OCI-M1 (cell line): ENCODE results near the gene BCO1.

ENCODE experiments used
- DNase-seq: peaks from one replicate; lab custom pipeline; 2025; lab: John Stamatoyannopoulos, UW

BCO1 gene

GRCh38 chr16:81238296-81239011, at the start of gene BCO1:
BCO1 (plus strand) TSS chr16:81238689; CDS start chr16:81238909, 220 bp downstream.
- DNase-seq: peak; percentile 62

GRCh38 chr16:81189100-81189664, 49.3 kb upstream of the BCO1 start:
- DNase-seq: peak; percentile 86

GRCh38 chr16:81190667-81191066, 47.8 kb upstream of the BCO1 start:
- peak; percentile 34 for DNase-seq

GRCh38 chr16:81195885-81196534, 42.5 kb upstream of the BCO1 start:
- DNase-seq: no peak

GRCh38 chr16:81198635-81199034, 39.9 kb upstream of the BCO1 start:
- DNase-seq: peak; percentile 35

GRCh38 chr16:81201267-81201666, 37.2 kb upstream of the BCO1 start:
- DNase-seq: no peak

- peak; percentile 72 for DNase-seq
Observed at GRCh38 chr16:81204798-81205680, 33.5 kb upstream of the BCO1 start.

GRCh38 chr16:81207076-81207475, 31.4 kb upstream of the BCO1 start:
- no peak for DNase-seq

GRCh38 chr16:81210807-81211206, 27.7 kb upstream of the BCO1 start:
- no peak for DNase-seq

- no peak for DNase-seq
Observed at GRCh38 chr16:81212830-81213465, 25.5 kb upstream of the BCO1 start.

- peak; percentile 32 for DNase-seq
Observed at GRCh38 chr16:81214745-81215166, 23.7 kb upstream of the BCO1 start.

- no peak for DNase-seq
Observed at GRCh38 chr16:81216114-81216513, 22.4 kb upstream of the BCO1 start.

GRCh38 chr16:81216706-81217105, 21.8 kb upstream of the BCO1 start:
- DNase-seq: no peak

- DNase-seq: no peak
Observed at GRCh38 chr16:81219151-81219550, 19.3 kb upstream of the BCO1 start.

GRCh38 chr16:81220349-81220748, 18.1 kb upstream of the BCO1 start:
- DNase-seq: peak; percentile 33

- no peak for DNase-seq
Observed at GRCh38 chr16:81221731-81222130, 16.8 kb upstream of the BCO1 start.

- no peak for DNase-seq
Observed at GRCh38 chr16:81224824-81225223, 13.7 kb upstream of the BCO1 start.

GRCh38 chr16:81225697-81226096, 12.8 kb upstream of the BCO1 start:
- peak; percentile 60 for DNase-seq

GRCh38 chr16:81227785-81228184, 10.7 kb upstream of the BCO1 start:
- DNase-seq: no peak

- no peak for DNase-seq
Observed at GRCh38 chr16:81229811-81230210, 8.7 kb upstream of the BCO1 start.

GRCh38 chr16:81231014-81231413, 7.5 kb upstream of the BCO1 start:
- DNase-seq: no peak
